CD14-positive monocyte (primary cell): ENCODE results near the gene CXCR5. TPM values are rescaled to one million over a fixed set of nuclear protein-coding genes. Genes with fewer than 3 reads are reported as not detected.

ENCODE experiments used
- DNase-seq, 3 donors: peaks; one replicate each; pipeline ENCODE4 v3.0.0-alpha.2; 2011 to 2022
- H2AFZ ChIP-seq: 2 replicates; pipeline ENCODE4 v1.6.0; 2012; ENCODE audit warnings: mild to moderate bottlenecking, low read depth, low read length, inconsistent platforms; ENCODE audit not compliant: insufficient read depth, poor library complexity, severe bottlenecking
- H3K27ac ChIP-seq, 2 donors: 1 replicate in 1 of 2; 2 replicates in 1 of 2; pipeline ENCODE4 v1.5.1; 2012 to 2013; ENCODE audit warnings: low read length in 2 of 2, control low read depth in 1 of 2, inconsistent platforms in 1 of 2, low read depth in 1 of 2, mild to moderate bottlenecking in 1 of 2
- H3K27me3 ChIP-seq, 2 donors: one replicate each; pipeline versions ENCODE4 v1.6.0 to v1.6.1; 2011 to 2013; ENCODE audit warnings: low read length in 2 of 2; ENCODE audit not compliant: control insufficient read depth in 2 of 2, insufficient read depth in 2 of 2
- H3K36me3 ChIP-seq, 2 donors: replicated peaks in 1 of 2; 1 replicate in 1 of 2; 2 replicates in 1 of 2; pipeline versions ENCODE4 v1.5.1 to v1.6.1; 2012 to 2013; ENCODE audit warnings: low read length in 2 of 2, control low read depth in 1 of 2, inconsistent platforms in 1 of 2, mild to moderate bottlenecking in 1 of 2; ENCODE audit not compliant: insufficient read depth in 2 of 2, control insufficient read depth in 1 of 2
- H3K4me1 ChIP-seq, 2 donors: 1 replicate in 1 of 2; 2 replicates in 1 of 2; pipeline versions ENCODE4 v1.5.1 to v1.6.1; 2012 to 2013; ENCODE audit warnings: low read length in 2 of 2, control low read depth in 1 of 2, inconsistent platforms in 1 of 2, mild to moderate bottlenecking in 1 of 2, moderate library complexity in 1 of 2; ENCODE audit not compliant: insufficient read depth in 2 of 2, control insufficient read depth in 1 of 2
- H3K4me2 ChIP-seq: replicated peaks from 2 replicates; pipeline ENCODE3; 2012; ENCODE audit warnings: low read length, moderate library complexity, mild to moderate bottlenecking; ENCODE audit not compliant: poor library complexity, severe bottlenecking; ENCODE audit errors: extremely low read depth
- H3K4me3 ChIP-seq, 3 experiments: fragments of 200-600 bp in 1 of 3; sonication (generic) in 1 of 3; replicated peaks in 1 of 3; 1 replicate in 2 of 3; 2 replicates in 1 of 3; pipeline ENCODE4 v1.5.1; 2011 to 2013; ENCODE audit warnings: low read length in 3 of 3, mild to moderate bottlenecking in 3 of 3, control low read depth in 2 of 3, low read depth in 2 of 3, inconsistent platforms in 1 of 3, moderate library complexity in 1 of 3
- H3K79me2 ChIP-seq: 2 replicates; pipeline ENCODE4 v1.6.0; 2012; ENCODE audit warnings: mild to moderate bottlenecking, control low read depth, inconsistent platforms, low read length, moderate library complexity; ENCODE audit not compliant: insufficient read depth
- H3K9ac ChIP-seq: 2 replicates; pipeline ENCODE4 v1.6.0; 2017; ENCODE audit warnings: low read length, mild to moderate bottlenecking; ENCODE audit not compliant: insufficient read depth, poor library complexity, severe bottlenecking
- H3K9me3 ChIP-seq, 2 donors: replicated peaks in 1 of 2; 1 replicate in 1 of 2; 2 replicates in 1 of 2; pipeline versions ENCODE4 v1.5.1 to v1.6.1; 2012 to 2013; ENCODE audit warnings: low read length in 2 of 2, control low read depth in 1 of 2; ENCODE audit not compliant: control insufficient read depth in 1 of 2, insufficient read depth in 1 of 2
- H4K20me1 ChIP-seq: 2 replicates; pipeline ENCODE4 v1.6.0; 2012; ENCODE audit warnings: mild to moderate bottlenecking, low read length, control low read depth, moderate library complexity; ENCODE audit not compliant: insufficient read depth
- H3K27ac Mint-ChIP-seq, 7 donors: one replicate each; pipeline ENCODE4 v1.8.0; 2020; ENCODE audit warnings: mild to moderate bottlenecking in 7 of 7, mixed read lengths in 7 of 7, moderate library complexity in 6 of 7, inconsistent platforms in 2 of 7
- H3K27me3 Mint-ChIP-seq, 3 donors: one replicate each; pipeline ENCODE4 v1.8.0; 2021 to 2022; ENCODE audit warnings: low read depth in 3 of 3, mild to moderate bottlenecking in 3 of 3, mixed read lengths in 3 of 3, moderate library complexity in 3 of 3, inconsistent platforms in 1 of 3
- H3K36me3 Mint-ChIP-seq, 2 donors: one replicate each; pipeline ENCODE4 v1.8.0; 2020; ENCODE audit warnings: mixed read lengths in 2 of 2, inconsistent platforms in 1 of 2, mild to moderate bottlenecking in 1 of 2
- H3K4me1 Mint-ChIP-seq: one replicate; pipeline ENCODE4 v1.8.0; 2020; ENCODE audit warnings: mild to moderate bottlenecking, mixed read lengths
- H3K4me3 Mint-ChIP-seq, 2 donors: one replicate each; pipeline ENCODE4 v1.8.0; 2020; ENCODE audit warnings: mild to moderate bottlenecking in 2 of 2, mixed read lengths in 2 of 2, moderate library complexity in 1 of 2
- H3K9me3 Mint-ChIP-seq, 7 donors: one replicate each; pipeline ENCODE4 v1.8.0; 2020 to 2022; ENCODE audit warnings: mixed read lengths in 7 of 7, mild to moderate bottlenecking in 6 of 7, moderate library complexity in 6 of 7, inconsistent platforms in 2 of 7
- CTCF ChIP-seq: fragments of 200-600 bp; IDR thresholded peaks from one replicate; pipeline ENCODE4 v1.8.0; 2022; ENCODE audit warnings: antibody characterized with exemption, mild to moderate bottlenecking
- WGBS: methylation state at CpG from one replicate; pipeline ENCODE4 v1.1.5; 2013; ENCODE audit warnings: missing lambda C conversion rate; ENCODE audit not compliant: insufficient coverage; 5-methylcytosine and 5-hydroxymethylcytosine counted together
- intact Hi-C, 2 donors: fragments of 100-400 bp; cut with micrococcal nuclease; formaldehyde crosslinking; loops; one replicate each; pipeline versions ENCODE4 v1.15.0 to v1.15.1; 2023
- polyA plus RNA-seq, 3 donors: library from polyadenylated mRNA; depleted of rRNA in 1 of 3; unstranded in 2 of 3; stranded (reverse) in 1 of 3; fragments of 300-500 nt in 2 of 3; fragments of >200 nt in 1 of 3; fragmentation: Illumina TruSeq in 2 of 3; gene quantifications; 1 replicate in 2 of 3; 2 replicates in 1 of 3; pipeline ENCODE4 v1.2.3, GENCODE V29; 2012 to 2021

Gene CXCR5
- polyA plus RNA-seq, 3 donors = 0.08 to 0.31 (median 0.09) TPM

GRCh38 chr11:118901494-118902335 lies 18.0 kb downstream of the CXCR5 start:
- H3K4me2 ChIP-seq = no peak overlapping the region
- WGBS = 94% methylated on average over 28 of the region's 31 CpGs
- Mint-ChIP-seq H3K4me1 (peaks cover 8% of the 10 kb centered on the region), H3K9me3 (no peaks in the 10 kb centered on the region), H3K27me3 (peaks cover 0 to 4% (median 3%) of the 10 kb centered on the region in 3 donors), H3K36me3 (peaks cover 58 to 78% of the 10 kb centered on the region in 2 donors), H3K27ac (no peak overlapping the region), H3K4me3 (no peak overlapping the region)
- no peak overlapping the region for H3K4me3 ChIP-seq
- no peak overlapping the region for H3K9ac ChIP-seq
- intact Hi-C loops = no loop called here
- no peaks in the 10 kb centered on the region for H3K27me3 ChIP-seq
- H2AFZ ChIP-seq = no peak overlapping the region
- H3K36me3 ChIP-seq = peaks cover 60 to 76% of the 10 kb centered on the region in 2 donors
- no peaks in the 10 kb centered on the region for H3K9me3 ChIP-seq
- no peak for DNase-seq
- H3K79me2 ChIP-seq = no peaks in the 10 kb centered on the region
- H4K20me1 ChIP-seq = peaks cover 4% of the 10 kb centered on the region
- no peak overlapping the region for H3K27ac ChIP-seq
- TF ChIP-seq CTCF = no peak
- peaks cover 8 to 9% of the 10 kb centered on the region in 2 donors for H3K4me1 ChIP-seq

- Histone ChIP-seq H3K9me3 (no peaks in the 10 kb centered on the region), H3K4me1 (peaks cover 0 to under 1% of the 10 kb centered on the region in 2 donors), H2AFZ (no peak overlapping the region), H3K4me2 (no peak overlapping the region), H3K4me3 (no peak overlapping the region), H3K9ac (no peak overlapping the region), H3K27ac (no peak overlapping the region), H3K36me3 (peaks cover 61 to 80% of the 10 kb centered on the region in 2 donors), H3K79me2 (no peaks in the 10 kb centered on the region), H3K27me3 (no peaks in the 10 kb centered on the region), H4K20me1 (peaks cover 13% of the 10 kb centered on the region)
- WGBS = over 99% methylated on average over 28 of the region's 37 CpGs
- no peaks in the 10 kb centered on the region for H3K4me1 Mint-ChIP-seq
- H3K27me3 Mint-ChIP-seq = peaks cover 0 to 2% (median under 1%) of the 10 kb centered on the region in 3 donors
- no peak for DNase-seq
- H3K36me3 Mint-ChIP-seq = peaks cover 59 to 81% of the 10 kb centered on the region in 2 donors
- H3K27ac Mint-ChIP-seq = no peak overlapping the region
- TF ChIP-seq CTCF = no peak
- intact Hi-C loops = no loop called here
- H3K4me3 Mint-ChIP-seq = no peak overlapping the region
- peaks cover 0 to 3% (median 0%) of the 10 kb centered on the region in 7 donors for H3K9me3 Mint-ChIP-seq
Observed at GRCh38 chr11:118902336-118903203, 18.9 kb downstream of the CXCR5 start.
